GM04503 (cell line): ENCODE results near the gene USP40.

Experiments used
- DNase-seq: peaks from one replicate; pipeline ENCODE4 v3.0.0-alpha.2; 2012; ENCODE audit warnings: low read depth

Gene USP40

DNA sequence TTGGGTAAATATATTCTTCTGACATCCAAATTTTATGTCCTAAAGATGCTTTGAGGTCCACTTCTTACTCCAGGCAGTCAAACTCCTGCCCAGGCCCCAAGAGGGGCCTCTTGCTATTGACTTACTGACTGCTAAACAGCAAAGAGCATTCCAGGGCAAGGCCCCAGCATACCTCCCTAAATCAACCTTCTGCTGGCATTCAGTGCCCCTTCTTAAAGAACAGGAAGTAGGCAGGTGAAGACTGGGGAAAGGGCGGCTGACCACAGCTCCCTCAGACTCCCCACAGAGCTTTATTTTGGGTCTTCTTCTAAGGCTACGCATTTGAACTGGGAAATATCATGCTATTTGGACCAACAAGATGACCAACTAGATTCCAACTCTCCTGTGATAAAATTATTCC, 68.9 kb downstream of the USP40 start:
- no peak for DNase-seq

- no peak for DNase-seq
Measured at GRCh38 chr2:233495503-233496496, 70.8 kb downstream of the USP40 start.

GRCh38 chr2:233492751-233493150, 73.8 kb downstream of the USP40 start:
- no peak for DNase-seq

DNA sequence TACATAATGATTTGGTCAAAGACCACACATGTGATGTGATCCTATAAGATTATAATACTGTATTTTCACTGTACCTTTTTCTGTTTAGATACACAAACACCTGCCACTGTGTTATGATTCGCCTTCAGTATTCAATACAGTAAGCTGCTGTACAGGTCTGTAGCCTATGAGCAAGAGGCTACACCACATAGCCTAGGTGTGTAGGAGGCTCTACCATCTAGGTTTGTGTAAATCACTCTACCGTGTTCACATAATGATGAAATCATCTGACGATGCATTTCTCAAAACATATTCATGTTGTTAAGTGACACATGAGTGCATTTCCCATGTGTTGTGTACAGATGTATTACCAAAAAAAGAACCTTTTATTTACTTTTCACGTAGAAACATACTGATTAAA, 74.5 kb downstream of the USP40 start:
- DNase-seq, result no peak

GRCh38 chr2:233491326-233491725, 75.3 kb downstream of the USP40 start:
- DNase-seq, result no peak

DNA sequence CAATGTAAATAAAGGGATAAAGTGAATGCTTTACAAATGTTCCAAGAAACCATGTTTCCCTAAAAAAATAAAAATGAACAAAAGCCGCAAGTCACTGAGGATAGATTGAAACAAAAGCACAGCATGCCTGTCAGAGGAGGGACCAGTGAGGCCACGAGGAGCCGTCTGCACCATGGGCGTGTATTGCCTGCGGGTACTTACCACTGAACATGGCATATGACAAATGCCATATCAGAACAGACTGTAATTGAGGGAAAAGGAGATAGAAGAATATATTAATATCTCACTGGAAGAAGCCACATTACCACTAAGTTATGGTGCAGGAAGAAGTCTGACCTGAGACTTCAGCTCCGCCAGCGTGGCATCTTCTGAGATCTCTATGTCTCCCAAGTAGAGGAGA, 75.8 kb downstream of the USP40 start:
- DNase-seq, result no peak

GRCh38 chr2:233489666-233490065, 76.9 kb downstream of the USP40 start:
- DNase-seq, result no peak

- DNase-seq, result no peak
Measured at GRCh38 chr2:233489143-233489542, 77.4 kb downstream of the USP40 start.

GRCh38 chr2:233487748-233488345, 78.7 kb downstream of the USP40 start:
- DNase-seq, result no peak

DNA sequence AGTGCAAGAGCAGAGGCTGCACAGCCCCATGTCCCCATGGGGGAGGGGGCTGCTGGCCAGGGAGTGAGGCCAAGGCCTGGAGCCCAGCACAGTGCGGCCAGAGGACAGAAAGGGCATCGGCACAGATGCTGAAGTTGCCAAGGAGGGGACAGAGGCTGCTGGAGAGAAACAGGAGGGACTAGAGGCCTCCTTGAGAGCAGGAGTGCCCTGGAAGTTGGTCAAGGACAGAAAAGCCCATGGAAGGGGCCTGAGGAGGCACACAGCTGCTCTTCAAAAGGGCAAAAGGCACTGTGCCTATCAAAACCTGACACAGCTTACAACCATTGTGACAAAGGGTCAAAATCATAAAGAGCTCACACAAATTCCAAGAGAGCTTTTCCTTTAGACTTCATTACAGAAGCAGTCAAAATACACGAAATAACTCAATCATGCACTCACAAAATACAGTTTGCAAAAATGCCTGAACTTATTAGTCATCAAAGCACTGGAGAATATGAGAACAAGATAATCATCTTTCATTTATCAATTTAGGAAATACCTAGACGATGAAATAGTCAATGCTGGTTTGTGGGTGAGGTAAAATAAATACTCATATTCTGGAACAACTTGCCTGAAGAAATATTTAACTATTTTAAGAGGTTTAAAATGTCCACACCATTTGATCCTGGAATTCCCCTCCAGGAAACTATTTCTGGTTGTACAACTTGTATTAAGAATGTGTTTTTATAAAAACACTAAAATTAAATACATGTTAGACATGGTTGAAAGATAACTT, 79.6 kb downstream of the USP40 start:
- DNase-seq, result peak; percentile 69

DNA sequence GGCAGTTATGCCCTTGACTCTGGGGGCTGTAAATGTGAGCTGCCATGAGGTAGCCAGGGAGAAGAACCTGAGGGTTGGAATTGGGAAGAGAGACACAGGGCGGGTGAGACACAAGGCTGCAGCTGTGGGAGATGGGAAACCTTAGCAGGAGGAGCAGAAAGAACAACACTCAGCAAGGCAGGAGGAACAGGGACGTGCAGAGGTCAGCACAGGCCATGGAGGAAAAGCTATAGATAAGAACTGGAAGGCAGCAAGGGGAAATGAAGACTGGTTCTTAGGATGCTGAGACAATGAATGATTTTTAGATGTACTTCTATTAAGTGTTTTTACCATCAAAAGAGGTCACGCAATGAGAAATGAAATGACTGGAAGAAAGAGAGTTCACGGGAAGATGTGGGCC, 80.2 kb downstream of the USP40 start:
- DNase-seq, result no peak

- no peak for DNase-seq
Measured at GRCh38 chr2:233485726-233486125, 80.9 kb downstream of the USP40 start.

- DNase-seq, result no peak
Measured at GRCh38 chr2:233482616-233483015, 84.0 kb downstream of the USP40 start.

DNA sequence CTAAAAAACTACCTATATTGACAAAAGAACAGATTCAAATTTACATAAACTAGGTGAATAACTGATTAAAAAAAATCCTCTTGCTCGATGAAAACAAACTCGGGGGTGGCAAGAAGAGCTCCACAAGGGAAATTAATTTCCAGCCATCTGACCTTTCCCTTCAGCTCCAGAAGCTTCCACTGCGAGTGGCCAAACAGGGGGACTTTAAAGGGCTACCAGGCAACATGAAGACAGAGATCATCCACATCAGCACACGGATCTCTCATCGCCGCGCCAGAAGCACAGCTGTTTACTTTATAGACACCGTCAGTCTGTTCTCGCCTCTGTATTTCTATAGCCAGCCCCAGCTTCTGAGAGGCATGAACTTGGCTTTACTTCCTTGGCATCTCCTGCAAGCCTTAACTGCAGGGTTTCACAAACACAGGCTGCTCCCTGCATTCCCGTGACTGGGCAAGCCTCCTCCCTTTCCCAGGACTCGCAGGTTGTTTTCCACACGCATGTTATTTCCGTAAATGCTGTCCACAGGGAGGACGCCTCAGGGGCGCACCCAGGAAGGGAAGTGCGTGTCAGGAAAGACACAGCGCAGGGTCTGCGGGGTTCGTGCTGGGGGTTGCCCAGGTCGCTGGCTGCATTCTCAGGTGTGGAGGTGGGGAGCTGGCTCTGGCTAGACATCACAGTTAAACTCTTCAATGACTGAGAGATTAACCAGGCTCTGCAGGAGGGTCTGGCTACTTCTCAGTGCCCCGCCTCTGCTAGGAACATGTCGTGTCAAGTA, 85.0 kb downstream of the USP40 start:
- DNase-seq, result no peak

- no peak for DNase-seq
Measured at GRCh38 chr2:233480490-233481202, 85.9 kb downstream of the USP40 start.

- no peak for DNase-seq
Measured at GRCh38 chr2:233479616-233480489, 86.7 kb downstream of the USP40 start.

GRCh38 chr2:233477548-233478433, 88.8 kb downstream of the USP40 start:
- DNase-seq, result no peak

- DNase-seq, result no peak
Measured at GRCh38 chr2:233476651-233477547, 89.7 kb downstream of the USP40 start.
